HG03460 (cell line): Measurements from ENCODE around the gene IPPK.
"Not testable (repeated sequence)": the region's sequence is repeated elsewhere in the genome, so short reads cannot be mapped to it uniquely, and the experiment has no call there.

Source experiments
- ATAC-seq: cut with Tn5 transposase; IDR thresholded peaks from one replicate; pipeline ENCODE4 v1.9.1; 2021; ENCODE audit not compliant: unreplicated experiment

Gene IPPK

GRCh38 chr9:92639124-92639523, 30.8 kb downstream of the IPPK start:
- no peak for ATAC-seq

GRCh38 chr9:92638621-92639101, 31.3 kb downstream of the IPPK start:
- ATAC-seq: no peak

DNA sequence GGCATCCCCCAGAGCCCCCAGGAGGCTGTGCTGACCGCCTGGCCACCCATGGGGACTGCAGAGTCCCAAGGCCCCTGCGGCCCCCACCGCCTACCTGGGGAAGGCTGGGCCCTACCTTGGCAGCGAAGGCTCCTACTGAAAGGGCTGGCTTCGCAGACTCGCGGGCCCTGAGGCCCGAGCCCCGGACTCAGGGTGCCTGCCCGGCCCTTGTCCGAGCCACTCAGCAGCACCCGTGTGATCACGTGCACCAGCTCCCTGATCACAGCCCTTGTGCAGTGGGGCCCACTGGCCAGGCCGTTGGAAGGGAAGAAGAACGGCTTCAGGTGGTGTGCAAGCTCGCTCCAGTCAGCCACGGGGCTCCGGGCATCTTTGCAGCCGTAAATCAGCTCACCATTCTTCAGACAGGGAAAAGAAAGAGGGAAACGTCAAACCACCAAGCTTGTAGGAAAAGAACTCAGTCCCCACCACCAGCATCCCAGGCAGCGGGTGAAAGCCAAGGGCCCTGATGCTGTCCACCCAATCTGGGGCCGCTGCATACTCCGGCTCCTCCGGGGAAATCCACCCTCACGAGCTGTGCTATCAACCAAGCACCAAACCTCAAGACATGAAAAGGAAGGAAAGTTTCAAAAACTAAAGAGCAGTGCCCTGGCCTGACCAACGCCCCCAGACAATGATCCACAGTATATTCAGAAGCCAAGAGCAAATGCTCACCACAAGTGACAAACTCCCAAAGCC, 31.9 kb downstream of the IPPK start:
- ATAC-seq: no peak

DNA sequence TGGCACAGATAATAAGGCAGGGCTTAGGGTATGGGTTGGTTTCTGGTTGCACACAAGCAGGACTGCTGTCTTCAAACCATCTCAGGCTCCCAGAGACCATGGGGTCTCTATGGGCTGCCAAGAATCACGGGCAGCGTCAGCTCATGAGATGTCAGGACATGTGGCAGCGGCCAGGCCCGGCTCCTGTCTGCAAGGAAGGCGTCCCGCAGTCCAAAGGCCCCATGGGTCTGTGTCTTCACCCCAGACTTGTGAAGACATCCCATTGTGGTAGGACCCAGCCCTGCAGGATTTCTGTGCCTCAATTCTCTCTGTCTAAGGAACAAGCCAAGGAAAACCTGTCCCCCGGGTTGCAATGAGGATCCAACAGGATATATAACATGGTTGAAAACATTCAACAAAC, 32.6 kb downstream of the IPPK start:
- no peak for ATAC-seq

DNA sequence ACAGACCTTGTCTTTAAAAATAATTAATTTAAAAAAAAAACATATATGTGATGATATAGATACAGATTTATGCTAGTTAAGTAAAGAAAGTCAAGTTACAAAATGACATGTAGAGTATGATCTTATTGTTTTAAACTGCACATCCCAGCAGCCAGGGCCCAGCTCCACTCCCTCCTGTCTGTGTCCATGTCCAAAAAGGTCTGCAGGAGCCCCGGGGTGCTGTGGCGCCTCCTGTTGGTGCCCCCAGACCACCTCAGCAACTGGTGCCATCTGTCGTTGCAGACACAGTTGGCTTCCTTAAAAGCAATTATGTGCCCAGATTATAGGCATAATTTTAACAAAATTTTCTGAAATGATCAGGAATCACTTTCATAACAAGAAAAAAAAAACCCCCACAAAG, 33.3 kb downstream of the IPPK start:
- ATAC-seq: no peak

DNA sequence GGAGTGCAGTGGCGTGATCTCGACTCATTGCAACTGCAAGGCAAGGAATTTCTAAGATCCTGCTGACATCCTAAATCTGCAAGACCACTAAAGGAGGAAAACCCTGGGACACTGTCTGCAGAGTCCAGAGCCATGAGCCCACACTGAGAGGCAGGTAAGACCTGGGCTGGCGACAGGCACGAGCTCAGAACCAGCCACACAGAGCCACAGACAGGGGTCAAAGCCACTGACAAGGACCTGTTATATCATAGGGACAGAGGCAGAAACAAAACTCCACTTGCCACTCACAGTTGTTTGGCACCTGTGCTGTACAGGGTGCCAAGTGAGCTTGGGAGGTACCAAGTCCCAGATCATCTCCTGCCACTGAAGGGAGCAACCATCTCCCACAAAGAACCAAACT, 34.2 kb downstream of the IPPK start:
- ATAC-seq: no peak

DNA sequence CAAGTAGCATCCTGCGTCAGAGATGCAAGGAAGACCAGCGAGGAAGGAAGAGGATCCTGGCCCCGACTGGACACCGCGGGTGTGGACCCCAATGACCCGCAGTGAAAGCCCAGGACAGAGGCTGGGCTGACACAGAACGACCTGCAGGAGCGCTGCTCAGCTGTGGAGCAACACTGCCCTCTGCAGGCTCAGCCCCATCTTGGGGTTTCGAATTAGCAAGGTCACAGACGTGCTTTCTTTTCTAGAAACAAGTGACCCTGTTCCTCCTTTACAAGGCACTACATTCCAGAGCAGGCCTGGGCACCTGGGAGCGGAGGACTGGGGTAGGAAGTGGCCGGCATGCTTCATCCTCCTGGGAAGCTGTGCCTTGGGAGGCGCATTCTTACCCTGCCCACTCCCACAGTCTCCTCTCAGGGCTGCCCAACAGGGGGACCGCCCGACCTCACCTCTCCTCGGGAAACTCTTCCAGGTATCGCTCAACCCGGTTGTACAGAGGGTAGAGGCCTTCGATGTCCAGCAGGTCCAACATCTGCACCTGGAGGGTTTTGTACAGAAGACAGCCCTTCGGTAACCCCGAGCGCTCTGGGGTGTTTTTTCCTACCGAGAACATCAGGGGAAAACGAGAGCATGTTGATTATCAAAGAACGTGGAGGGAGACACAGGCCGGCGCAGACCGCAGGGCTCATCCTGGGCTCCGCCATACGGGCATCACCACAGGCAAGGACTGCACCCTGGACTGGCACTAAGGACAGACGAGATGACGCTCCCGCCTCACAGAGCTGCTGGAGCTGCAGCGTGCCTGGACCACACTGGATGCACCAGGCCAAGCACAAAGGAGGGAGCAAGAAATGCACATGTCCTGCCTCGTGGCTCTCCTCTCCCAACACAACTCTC, 35.0 kb downstream of the IPPK start:
- ATAC-seq: no peak

GRCh38 chr9:92633614-92634278, 36.2 kb downstream of the IPPK start:
- ATAC-seq: no peak

GRCh38 chr9:92632641-92633040, 37.3 kb downstream of the IPPK start:
- no peak for ATAC-seq

DNA sequence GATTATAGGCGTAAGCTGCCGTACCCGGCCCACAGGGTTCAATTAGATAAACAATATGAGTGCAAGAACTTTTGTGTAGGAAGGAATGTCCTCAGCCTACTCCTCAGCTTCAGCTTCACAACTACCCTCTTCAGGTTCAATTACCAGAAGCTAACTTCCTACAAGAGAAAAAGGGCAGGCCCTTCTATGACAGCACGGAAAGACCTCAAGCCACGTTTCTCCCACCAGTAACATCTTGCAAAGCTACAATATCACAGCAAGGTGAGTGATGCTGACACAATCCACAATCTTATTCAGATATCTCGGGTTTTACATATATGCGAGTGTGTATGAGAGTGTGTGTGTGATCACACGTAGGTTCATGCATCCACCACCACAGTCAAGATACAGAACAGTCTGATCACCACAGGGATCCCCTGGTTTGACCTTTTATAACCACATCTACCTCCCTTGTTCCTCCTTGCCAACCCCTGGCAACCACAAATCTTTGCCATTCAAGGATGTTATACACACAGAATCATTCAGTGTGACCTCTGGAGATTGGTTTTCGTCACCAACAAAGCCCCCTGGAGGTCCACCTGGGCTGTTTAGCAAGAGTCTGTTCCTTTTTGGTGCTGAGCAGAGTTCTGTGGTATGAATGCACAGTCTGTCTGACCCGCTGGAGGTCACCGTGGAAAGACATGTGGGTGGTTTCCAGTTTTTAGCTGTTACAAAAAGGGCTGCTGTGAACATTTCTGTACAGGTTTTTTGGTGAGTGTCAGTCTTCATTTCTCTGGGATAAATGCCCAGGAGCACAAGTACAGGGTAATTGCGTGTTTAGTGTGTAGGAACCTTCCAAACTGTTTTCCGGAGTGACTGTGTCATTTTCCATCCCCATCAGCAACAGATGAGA, 38.2 kb downstream of the IPPK start:
- no peak for ATAC-seq

- ATAC-seq: no peak
These were observed 42.3 kb downstream of the IPPK start for GRCh38 chr9:92627651-92628050.

- no peak for ATAC-seq
These were observed 43.4 kb downstream of the IPPK start for GRCh38 chr9:92626484-92626883.

GRCh38 chr9:92623936-92624335, 46.0 kb downstream of the IPPK start:
- ATAC-seq: not testable (repeated sequence)

DNA sequence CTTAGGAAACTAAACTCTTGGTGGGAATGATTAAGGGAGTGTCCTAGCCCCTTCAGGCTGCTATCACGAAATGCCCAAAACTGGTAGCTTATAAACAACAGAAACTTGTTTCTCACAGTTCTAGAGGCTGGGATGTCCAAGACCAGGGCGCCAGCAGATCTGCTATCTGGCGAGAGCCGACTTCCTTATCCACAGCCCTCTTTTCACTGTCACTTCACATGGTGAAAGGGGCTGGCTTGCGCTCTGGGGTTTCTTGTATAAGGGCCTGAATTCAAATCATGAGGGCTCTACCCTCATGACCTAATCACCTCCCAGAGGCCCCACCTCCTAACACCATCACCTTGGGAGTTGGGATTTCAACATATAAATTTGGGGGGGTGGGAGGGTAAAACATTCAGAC, 49.1 kb downstream of the IPPK start:
- ATAC-seq: no peak

DNA sequence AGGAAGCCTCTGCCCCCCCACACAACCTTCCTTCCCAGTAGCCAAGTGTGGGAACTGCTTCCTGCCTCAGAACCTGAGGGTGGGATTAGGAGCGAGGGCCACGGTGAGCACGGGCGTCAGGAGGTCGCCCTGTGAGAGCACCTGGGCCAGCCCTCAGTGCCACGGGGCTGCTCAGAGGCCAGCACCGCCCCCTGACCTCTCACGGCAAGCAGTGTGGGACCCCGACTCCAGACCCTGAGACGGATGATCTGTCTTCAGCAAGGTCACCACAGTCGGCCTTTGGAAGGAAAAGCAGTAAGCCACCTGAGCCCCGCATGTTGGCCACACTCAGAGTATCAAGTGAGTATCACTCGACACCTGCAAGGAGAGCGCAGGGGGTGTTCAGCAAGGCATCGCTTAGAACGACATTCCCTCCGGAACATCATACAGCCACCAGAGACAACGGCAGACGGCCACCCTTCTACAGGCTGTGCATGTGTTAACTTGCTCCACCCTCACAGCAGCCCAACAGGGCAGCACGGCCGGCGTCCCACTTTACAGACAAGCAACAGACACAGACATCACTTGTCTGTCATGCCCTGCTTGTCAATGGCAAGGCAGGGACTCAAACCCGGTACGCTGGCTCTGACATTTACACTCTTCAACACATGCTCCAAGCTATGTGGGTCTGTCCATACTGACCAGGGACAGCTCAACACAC, 50.2 kb downstream of the IPPK start:
- ATAC-seq: no peak

DNA sequence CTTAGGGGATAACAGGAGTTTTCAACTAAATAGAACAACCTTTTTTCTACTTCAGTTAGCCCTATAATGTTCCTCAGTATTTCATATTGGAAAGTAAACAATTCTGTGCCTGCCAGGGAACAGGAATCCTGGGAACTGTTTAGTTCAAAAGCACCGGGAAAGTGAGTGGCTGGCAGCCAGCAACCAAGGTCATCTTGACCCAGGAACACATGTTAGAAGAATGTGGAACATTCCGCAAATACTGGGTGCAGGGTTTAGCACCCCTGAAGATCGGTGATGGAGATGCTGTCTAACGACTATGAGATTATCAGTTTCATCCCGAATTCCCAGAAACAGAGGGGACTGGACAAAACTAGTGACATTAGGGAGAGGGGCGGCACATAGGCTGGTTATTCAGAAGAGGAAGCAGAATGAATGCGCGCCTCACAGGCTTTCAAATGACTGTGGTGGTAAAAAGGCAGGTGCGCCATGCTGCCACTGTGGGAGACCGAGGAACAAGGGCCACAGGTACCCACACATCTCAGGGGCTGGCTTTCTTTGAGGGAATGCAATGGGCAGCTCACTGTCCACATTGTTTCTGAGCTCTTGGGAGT, 51.2 kb downstream of the IPPK start:
- ATAC-seq: no peak

DNA sequence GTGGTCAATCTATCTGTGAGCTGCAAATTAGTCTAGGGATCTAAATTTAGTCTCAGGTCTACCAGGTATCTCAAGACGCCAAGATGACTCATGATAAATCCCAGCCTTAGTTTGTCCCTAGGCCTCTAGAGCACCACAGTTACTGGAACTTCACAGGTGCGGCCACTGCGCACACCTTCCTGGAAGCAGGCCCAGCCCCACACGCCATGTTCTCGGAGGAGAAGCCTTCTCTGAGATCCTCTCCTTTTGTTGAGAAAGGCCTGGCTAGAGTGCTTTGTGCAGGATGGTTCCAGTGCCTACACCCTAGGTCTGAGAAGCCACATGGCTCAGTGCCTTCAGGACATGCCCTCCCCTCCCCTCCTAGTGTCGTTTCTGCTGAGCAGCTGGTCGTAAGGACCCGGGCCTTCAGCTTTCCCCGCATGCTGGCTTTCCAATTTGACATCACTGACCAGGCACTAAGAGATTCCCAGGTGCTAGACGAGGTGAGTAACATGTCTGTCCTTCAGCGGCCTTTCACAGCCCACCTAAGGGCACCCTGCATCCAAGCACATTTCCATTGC, 51.9 kb downstream of the IPPK start:
- ATAC-seq: no peak

DNA sequence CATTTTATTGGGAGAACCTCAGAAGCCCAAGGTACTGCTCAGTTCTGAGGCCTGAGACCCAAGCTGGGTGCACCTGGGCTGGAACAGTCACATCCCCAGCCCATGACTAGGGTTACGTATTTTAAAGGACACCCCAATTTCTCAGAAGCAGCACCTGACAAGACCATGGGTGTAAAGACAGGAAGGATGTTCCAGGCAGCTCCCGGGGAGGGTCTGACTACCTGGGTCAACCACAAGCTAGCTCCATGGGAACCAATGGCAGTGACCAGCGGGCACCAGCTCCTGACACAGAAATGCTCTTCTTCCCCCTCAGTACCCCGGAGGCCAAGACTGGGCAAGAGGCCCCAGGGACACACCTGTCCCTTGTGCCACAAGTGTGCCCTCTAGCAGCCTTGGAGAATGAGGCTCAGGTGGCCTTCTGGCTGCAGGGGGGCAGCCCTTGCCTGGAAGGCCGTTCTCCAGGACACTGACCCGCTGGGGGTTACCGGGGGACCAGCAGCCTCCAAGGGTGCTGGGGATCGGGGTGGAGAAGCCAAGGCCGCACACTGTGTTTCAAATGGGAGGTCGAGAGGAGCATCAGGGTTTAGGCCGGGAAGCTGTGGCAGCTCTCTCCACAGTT, 52.6 kb downstream of the IPPK start:
- ATAC-seq: no peak

GRCh38 chr9:92616655-92617111, 53.2 kb downstream of the IPPK start:
- no peak for ATAC-seq
